ENCODE results near the gene PTPRG.

- TF ChIP-seq CTCF (IDR thresholded peaks at IDR 0.05; ENCODE audit: low read depth, low read length, poor library complexity, severe bottlenecking) (no peak), EZH2phosphoT487 (IDR thresholded peaks at IDR 0.05; ENCODE audit: borderline replicate concordance, low read length) (no peak)
Observed at GRCh38 chr3:61602466-61602865, 41.1 kb downstream of the PTPRG start.

Data from DOHH2 (cell line).